Placental epithelial cell (primary cell): Measurements from ENCODE around the gene PRRT1. TPM values are rescaled to one million over a fixed set of nuclear protein-coding genes. Genes with fewer than 3 reads are reported as not detected.

Experiments used
- small RNA-seq: library from RNA; depleted of rRNA; stranded (forward); fragments of <200 nt; gene quantifications from one replicate; pipeline ENCODE3, GENCODE V24; 2012
- total RNA-seq: library from RNA; depleted of rRNA; stranded (reverse); fragments of >200 nt; gene quantifications from 2 replicates; pipeline ENCODE4 v1.2.3, GENCODE V29; 2012

PRRT1 gene
- total RNA-seq = 0.11 and 0.79 TPM in 2 replicates

GRCh38 chr6:32151863-32152768 lies at the start of gene PRRT1:
TSS of gene PRRT1 (minus strand) at chr6:32151939. CDS start at chr6:32151827, 112 bp downstream.

GRCh38 chr6:32192608-32193039 lies 40.9 kb upstream of the PRRT1 start, which contains the start of gene GPSM3:
TSS of gene GPSM3 (minus strand) at chr6:32192643. CDS start at chr6:32192513, 130 bp downstream.

GRCh38 chr6:32190054-32190851 lies 38.5 kb upstream of the PRRT1 start, which contains the start of gene PBX2:
TSS of gene PBX2 (minus strand) at chr6:32190202. CDS start at chr6:32189915, 287 bp downstream.

GRCh38 chr6:32184084-32184640 lies 32.4 kb upstream of the PRRT1 start, which contains the start of gene AGER:
TSS of gene AGER (minus strand) at chr6:32184253. CDS start at chr6:32184222, 31 bp downstream.

GRCh38 chr6:32177788-32178546 lies 26.2 kb upstream of the PRRT1 start, which contains the start of gene RNF5:
TSS of gene RNF5 (plus strand) at chr6:32178405. CDS start at chr6:32178512, 107 bp downstream.

GRCh38 chr6:32175711-32176475 lies 24.2 kb upstream of the PRRT1 start, which contains the start of gene AGPAT1:
TSS of gene AGPAT1 (minus strand) at chr6:32176084. CDS start at chr6:32171496, 4,588 bp downstream.

GRCh38 chr6:32164295-32164694 lies 12.6 kb upstream of the PRRT1 start, which contains the start of gene EGFL8:
TSS of gene EGFL8 (plus strand) at chr6:32164595. CDS start at chr6:32166166, 1,571 bp downstream.

GRCh38 chr6:32153564-32154513 lies 2.1 kb upstream of the PRRT1 start, which contains the start of gene PPT2:
TSS of gene PPT2 (plus strand) at chr6:32154141. CDS start at chr6:32154595, 454 bp downstream.

GRCh38 chr6:32127717-32128592 lies 23.8 kb downstream of the PRRT1 start, which contains the start of gene ATF6B:
TSS of gene ATF6B (minus strand) at chr6:32128246. CDS start at chr6:32128207, 39 bp downstream.

GRCh38 chr6:32109114-32109764 lies 42.5 kb downstream of the PRRT1 start, which contains the start of gene TNXB:
TSS of gene TNXB (minus strand) at chr6:32109338. CDS start at chr6:32098198, 11,140 bp downstream.

Small RNAs within 50 kb of the gene (small RNA-seq; reads per million reads assigned to genes)
- gene AL662884.1 (not detected), gene MIR6833 (not detected)

Other genes with a start within 250 kb of the PRRT1 start
- 2.9 and 4.7 TPM in 2 replicates for gene ZBTB12, start 249.9 kb downstream of the PRRT1 start, total RNA-seq
- 0.22 and 1.6 TPM in 2 replicates for gene C2, start 224.2 kb downstream of the PRRT1 start, total RNA-seq
- gene CFB, start 205.8 kb downstream of the PRRT1 start, total RNA-seq = 0.39 TPM in 1 of 2 replicates, not detected in the other
- 82.8 and 105 TPM in 2 replicates for gene NELFE, start 193.0 kb downstream of the PRRT1 start, total RNA-seq
- gene SKIC2, start 192.8 kb downstream of the PRRT1 start, total RNA-seq = 63.2 and 74.0 TPM in 2 replicates
- 23.9 and 28.6 TPM in 2 replicates for gene DXO, start 179.8 kb downstream of the PRRT1 start, total RNA-seq
- gene C4A, start 169.9 kb downstream of the PRRT1 start, total RNA-seq = 2.2 and 6.3 TPM in 2 replicates
- 4.2 and 6.3 TPM in 2 replicates for gene C4B, start 137.1 kb downstream of the PRRT1 start, total RNA-seq
- gene CYP21A2, start 113.5 kb downstream of the PRRT1 start, total RNA-seq = 0.22 TPM in 1 of 2 replicates, not detected in the other
- gene TNXB, start 42.6 kb downstream of the PRRT1 start, total RNA-seq = 168 and 255 TPM in 2 replicates
- 26.0 and 36.9 TPM in 2 replicates for gene ATF6B, start 23.7 kb downstream of the PRRT1 start, total RNA-seq
- gene FKBPL, start 21.7 kb downstream of the PRRT1 start, total RNA-seq = 9.8 and 12.9 TPM in 2 replicates
- 59.3 and 66.9 TPM in 2 replicates for gene PPT2, start 2.2 kb upstream of the PRRT1 start, total RNA-seq
- 4.3 and 5.1 TPM in 2 replicates for gene EGFL8, start 12.7 kb upstream of the PRRT1 start, total RNA-seq
- 34.9 and 59.9 TPM in 2 replicates for gene AGPAT1, start 24.1 kb upstream of the PRRT1 start, total RNA-seq
- 24.7 and 55.9 TPM in 2 replicates for gene RNF5, start 26.5 kb upstream of the PRRT1 start, total RNA-seq
- 5.7 and 5.9 TPM in 2 replicates for gene AGER, start 32.3 kb upstream of the PRRT1 start, total RNA-seq
- 59.1 and 89.9 TPM in 2 replicates for gene PBX2, start 38.3 kb upstream of the PRRT1 start, total RNA-seq
- 0.79 and 2.2 TPM in 2 replicates for gene GPSM3, start 40.7 kb upstream of the PRRT1 start, total RNA-seq
- gene NOTCH4, start 72.1 kb upstream of the PRRT1 start, total RNA-seq = 0.98 and 3.5 TPM in 2 replicates
- not detected in 2 replicates for gene TSBP1, start 220.0 kb upstream of the PRRT1 start, total RNA-seq